ENCODE data around the gene NKAIN2. TPM values are rescaled to one million over a fixed set of nuclear protein-coding genes. Genes with fewer than 3 reads are reported as not detected.

NKAIN2 gene
- polyA plus RNA-seq, 1 of the 3 experiments (the other 2 are of a cell fraction) = not detected

- POLR2A ChIA-PET = no interaction called here
- H3K9me2 ChIP-seq = no peaks in the 10 kb centered on the region; the same call in 1 of the 2 replicates
- no peak overlapping the region for H3K27ac ChIP-seq (ENCODE audit: low read depth in 2 of 2, low read length in 1 of 2)
- no peaks in the 10 kb centered on the region for H3K9me3 ChIP-seq
- no peaks in the 10 kb centered on the region for H3K27me3 ChIP-seq (ENCODE audit: insufficient read depth)
- DNase-seq = no peak
- no peaks in the 10 kb centered on the region for H3K79me2 ChIP-seq (ENCODE audit: insufficient read depth)
- H3K4me2 ChIP-seq = no peak overlapping the region
- no peaks in the 10 kb centered on the region for H3K36me3 ChIP-seq (replicated peaks in 1 of 2; ENCODE audit: control insufficient read depth in 1 of 2, insufficient read depth in 2 of 2, low read length in 1 of 2)
- H4K20me1 ChIP-seq (ENCODE audit: insufficient read depth) = no peaks in the 10 kb centered on the region
- H3K4me3 ChIP-seq (ENCODE audit: low read depth in 2 of 2, low read length in 1 of 2) = no peak overlapping the region
- no peak overlapping the region for H3K9ac ChIP-seq
- TF ChIP-seq FOSL2 (IDR thresholded peaks at IDR 0.05; ENCODE audit: borderline replicate concordance, low read depth) (no peak), ELF1 (IDR thresholded peaks at IDR 0.05) (no peak), MEF2A (IDR thresholded peaks at IDR 0.05; ENCODE audit: borderline replicate concordance, low read depth) (no peak), CTCF (IDR thresholded peaks at IDR 0.05) (no peak), NFIC (IDR thresholded peaks at IDR 0.05; ENCODE audit: borderline replicate concordance) (no peak), TEAD4 (IDR thresholded peaks at IDR 0.05; ENCODE audit: borderline replicate concordance, insufficient read depth) (no peak), JUND (IDR thresholded peaks at IDR 0.05) (no peak), SIN3A (IDR thresholded peaks at IDR 0.05; ENCODE audit: borderline replicate concordance, low read depth, low read length) (no peak), GATA2 (CRISPR knock-in tag; IDR thresholded peaks at IDR 0.05) (no peak), MXI1 (IDR thresholded peaks at IDR 0.05; ENCODE audit: low read depth, low read length) (no peak), CHD2 (IDR thresholded peaks at IDR 0.05; ENCODE audit: low read length, partially characterized antibody) (no peak), RFX5 (IDR thresholded peaks at IDR 0.05; ENCODE audit: low read length) (no peak)
- TF ChIP-seq, protein P1, sequence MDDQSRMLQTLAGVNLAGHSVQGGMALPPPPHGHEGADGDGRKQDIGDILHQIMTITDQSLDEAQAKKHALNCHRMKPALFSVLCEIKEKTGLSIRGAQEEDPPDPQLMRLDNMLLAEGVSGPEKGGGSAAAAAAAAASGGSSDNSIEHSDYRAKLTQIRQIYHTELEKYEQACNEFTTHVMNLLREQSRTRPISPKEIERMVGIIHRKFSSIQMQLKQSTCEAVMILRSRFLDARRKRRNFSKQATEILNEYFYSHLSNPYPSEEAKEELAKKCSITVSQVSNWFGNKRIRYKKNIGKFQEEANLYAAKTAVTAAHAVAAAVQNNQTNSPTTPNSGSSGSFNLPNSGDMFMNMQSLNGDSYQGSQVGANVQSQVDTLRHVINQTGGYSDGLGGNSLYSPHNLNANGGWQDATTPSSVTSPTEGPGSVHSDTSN (IDR thresholded peaks at IDR 0.05) = no peak
- no peak overlapping the region for H2AFZ ChIP-seq (ENCODE audit: low read depth)
- H3F3A ChIP-seq (replicated peaks; ENCODE audit: insufficient read depth) = no peaks in the 10 kb centered on the region
- no peaks in the 10 kb centered on the region for H3K4me1 ChIP-seq (ENCODE audit: control insufficient read depth in 1 of 2, insufficient read depth in 2 of 2, low read depth in 1 of 2, low read length in 1 of 2)
- WGBS (ENCODE audit: low lambda C conversion rate) = 37% methylated on average over 3 of the region's 3 CpGs
- CTCF ChIA-PET = no interaction called here
Observed at GRCh38 chr6:123940551-123940950, 136.9 kb downstream of the NKAIN2 start.

- Histone ChIP-seq H3K27me3 (ENCODE audit: insufficient read depth) (no peaks in the 10 kb centered on the region), H3K9me3 (no peaks in the 10 kb centered on the region), H3K36me3 (replicated peaks in 1 of 2; ENCODE audit: control insufficient read depth in 1 of 2, insufficient read depth in 2 of 2, low read length in 1 of 2) (no peaks in the 10 kb centered on the region), H3K4me2 (no peak overlapping the region), H3F3A (replicated peaks; ENCODE audit: insufficient read depth) (no peaks in the 10 kb centered on the region), H4K20me1 (ENCODE audit: insufficient read depth) (no peaks in the 10 kb centered on the region), H3K4me3 (ENCODE audit: low read depth in 2 of 2, low read length in 1 of 2) (no peak overlapping the region), H3K9ac (no peak overlapping the region), H2AFZ (ENCODE audit: low read depth) (no peak overlapping the region), H3K9me2 (no peaks in the 10 kb centered on the region), H3K4me1 (ENCODE audit: control insufficient read depth in 1 of 2, insufficient read depth in 2 of 2, low read depth in 1 of 2, low read length in 1 of 2) (no peaks in the 10 kb centered on the region), H3K79me2 (ENCODE audit: insufficient read depth) (no peaks in the 10 kb centered on the region), H3K27ac (ENCODE audit: low read depth in 2 of 2, low read length in 1 of 2) (no peak overlapping the region)
- no peak for DNase-seq
- ChIA-PET POLR2A (no interaction called here), CTCF (no interaction called here)
- TF ChIP-seq, protein P2, sequence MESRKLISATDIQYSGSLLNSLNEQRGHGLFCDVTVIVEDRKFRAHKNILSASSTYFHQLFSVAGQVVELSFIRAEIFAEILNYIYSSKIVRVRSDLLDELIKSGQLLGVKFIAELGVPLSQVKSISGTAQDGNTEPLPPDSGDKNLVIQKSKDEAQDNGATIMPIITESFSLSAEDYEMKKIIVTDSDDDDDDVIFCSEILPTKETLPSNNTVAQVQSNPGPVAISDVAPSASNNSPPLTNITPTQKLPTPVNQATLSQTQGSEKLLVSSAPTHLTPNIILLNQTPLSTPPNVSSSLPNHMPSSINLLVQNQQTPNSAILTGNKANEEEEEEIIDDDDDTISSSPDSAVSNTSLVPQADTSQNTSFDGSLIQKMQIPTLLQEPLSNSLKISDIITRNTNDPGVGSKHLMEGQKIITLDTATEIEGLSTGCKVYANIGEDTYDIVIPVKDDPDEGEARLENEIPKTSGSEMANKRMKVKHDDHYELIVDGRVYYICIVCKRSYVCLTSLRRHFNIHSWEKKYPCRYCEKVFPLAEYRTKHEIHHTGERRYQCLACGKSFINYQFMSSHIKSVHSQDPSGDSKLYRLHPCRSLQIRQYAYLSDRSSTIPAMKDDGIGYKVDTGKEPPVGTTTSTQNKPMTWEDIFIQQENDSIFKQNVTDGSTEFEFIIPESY (IDR thresholded peaks at IDR 0.05; ENCODE audit: borderline replicate concordance, low read depth) = no peak
- TF ChIP-seq JUND (IDR thresholded peaks at IDR 0.05) (no peak), GATA2 (CRISPR knock-in tag; IDR thresholded peaks at IDR 0.05) (no peak), FOXM1 (IDR thresholded peaks at IDR 0.05; ENCODE audit: low read depth) (no peak), RFX5 (IDR thresholded peaks at IDR 0.05; ENCODE audit: low read length) (no peak), CHD2 (IDR thresholded peaks at IDR 0.05; ENCODE audit: low read length, partially characterized antibody) (no peak), RXRA (IDR thresholded peaks at IDR 0.05; ENCODE audit: borderline replicate concordance, low read depth) (no peak)
- WGBS (ENCODE audit: low lambda C conversion rate) = 8% methylated on average over 1 of the region's 1 CpG
Observed at GRCh38 chr6:123941855-123942254, 138.2 kb downstream of the NKAIN2 start.

Measured in SK-N-SH (cell line).